ENCODE data around the gene PARD3B. TPM values are rescaled to one million over a fixed set of nuclear protein-coding genes. Genes with fewer than 3 reads are reported as not detected.

PARD3B gene
- total and polyA plus RNA-seq, 2 of the 4 experiments (the other 2 are of a cell fraction): 3.3 to 15.6 TPM

DNA sequence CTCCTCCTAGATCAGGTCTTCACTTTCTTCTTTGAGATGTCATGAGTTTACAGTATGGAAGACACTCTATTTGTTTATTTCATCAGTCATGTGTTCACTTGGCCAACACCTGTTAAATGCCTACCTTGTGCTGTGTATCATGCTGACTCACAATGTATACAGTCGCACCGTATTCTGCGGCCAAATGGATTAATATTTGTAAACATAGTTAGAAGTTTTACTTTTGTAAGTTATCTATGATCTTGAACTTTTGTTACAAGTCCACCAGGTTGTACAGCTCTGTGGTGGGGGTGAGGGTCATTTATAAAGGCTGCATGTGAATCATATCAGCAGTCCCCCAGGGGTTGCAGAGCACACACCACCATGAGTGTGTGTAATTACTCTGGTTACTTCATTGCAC, 728.4 kb downstream of the PARD3B start:
- Histone ChIP-seq H3K9me3 (ENCODE audit: control insufficient read depth, insufficient read depth, low read length) (no peaks in the 10 kb centered on the region), H3K27me3 (ENCODE audit: control insufficient read depth, insufficient read depth, low read length) (no peaks in the 10 kb centered on the region), H3K9me1 (ENCODE audit: insufficient read depth, low read length) (no peaks in the 10 kb centered on the region), H2AK9ac (replicated peaks; ENCODE audit: low read depth, low read length, poor library complexity) (no peak overlapping the region), H4K5ac (ENCODE audit: low read depth, low read length) (no peak overlapping the region), H2BK5ac (ENCODE audit: low read depth, low read length, poor library complexity, severe bottlenecking) (no peak overlapping the region), H3K27ac (ENCODE audit: insufficient read depth, low read length) (no peak overlapping the region), H2AK5ac (ENCODE audit: low read depth, low read length) (no peak overlapping the region), H2BK20ac (ENCODE audit: low read depth, low read length) (no peak overlapping the region), H2AFZ (replicated peaks; ENCODE audit: low read length, poor library complexity) (no peak overlapping the region), H4K20me1 (ENCODE audit: insufficient read depth, low read length) (no peaks in the 10 kb centered on the region), H3K4me2 (ENCODE audit: low read depth, low read length) (no peak overlapping the region), H3K9ac (ENCODE audit: low read depth, low read length) (no peak overlapping the region), H3K14ac (replicated peaks; ENCODE audit: low read depth, low read length) (no peak overlapping the region), H3K79me1 (ENCODE audit: low read depth in 1 of 2, low read length in 2 of 2) (no peaks in the 10 kb centered on the region), H3K18ac (ENCODE audit: low read depth, low read length) (no peak overlapping the region), H2BK120ac (ENCODE audit: low read depth, low read length) (no peak overlapping the region), H4K8ac (ENCODE audit: low read depth in 2 of 2, low read length in 2 of 2) (no peak overlapping the region), H3K56ac (ENCODE audit: extremely low read depth, insufficient read depth, low read length) (no peak overlapping the region), H3K36me3 (ENCODE audit: control insufficient read depth, insufficient read depth, low read length) (no peaks in the 10 kb centered on the region), H3K4me1 (ENCODE audit: control insufficient read depth, insufficient read depth, low read length) (no peaks in the 10 kb centered on the region), H2BK15ac (ENCODE audit: low read depth, low read length) (no peak overlapping the region), H3K23ac (ENCODE audit: low read depth, low read length) (no peak overlapping the region), H4K91ac (ENCODE audit: insufficient read depth, low read depth, low read length) (no peak overlapping the region), H3K4ac (ENCODE audit: low read depth, low read length) (no peak overlapping the region), H3K4me3 (ENCODE audit: insufficient read depth, low read depth, low read length) (no peak overlapping the region)
- intact Hi-C loops (cut with micrococcal nuclease): no loop called here
- no CpG with 5 or more reads among the region's 3 CpGs for WGBS, 2 experiments (ENCODE audit: extremely low coverage in 2 of 2, insufficient read length in 1 of 2)
- no peak for TF ChIP-seq NFE2L2 (IDR thresholded peaks at IDR 0.05; ENCODE audit: low read depth, low read length)
- no peak for TF ChIP-seq SMC3 (IDR thresholded peaks at IDR 0.05; ENCODE audit: low read depth, low read length)
- TF ChIP-seq MAFK (IDR thresholded peaks at IDR 0.05; ENCODE audit: low read depth, low read length): no peak
- TF ChIP-seq FOS (IDR thresholded peaks at IDR 0.05; ENCODE audit: low read depth, low read length): no peak
- no peak for TF ChIP-seq POLR2A (IDR thresholded peaks at IDR 0.05; ENCODE audit: low read depth, low read length)
- TF ChIP-seq RCOR1 (IDR thresholded peaks at IDR 0.05; ENCODE audit: insufficient replicate concordance, low read length): no peak
- CTCF ChIA-PET: no interaction called here
- ATAC-seq (ENCODE audit: low read depth) (no peak), DNase-seq (no peak)
- BruUV-seq (replicated peaks): no TSS peak
- in situ Hi-C loops (cut with MboI; ENCODE audit: low sequenced_read_pairs): no loop called here
- POLR2A ChIA-PET (ENCODE audit: unreplicated experiment): no interaction called here
- dilution Hi-C loops (cut with HindIII; ENCODE audit: low sequenced_read_pairs, unreplicated experiment): no loop called here
